Neural cell (in vitro differentiated cells): ENCODE data around the gene ARHGEF39. TPM values are rescaled to one million over a fixed set of nuclear protein-coding genes. Genes with fewer than 3 reads are reported as not detected.
"Not testable (repeated sequence)": the region's sequence is repeated elsewhere in the genome, so short reads cannot be mapped to it uniquely, and the experiment has no call there.

Source experiments
- H2AFZ ChIP-seq: fragments of 200-600, 300-800 bp; sonication (generic), shearing (Covaris generic); 2 replicates; pipeline ENCODE4 v1.6.0; 2014; ENCODE audit warnings: low read depth, mild to moderate bottlenecking, antibody characterized with exemption, low read length, moderate library complexity
- H3F3A ChIP-seq: fragments of 200-600 bp; shearing (Covaris generic); 2 replicates; pipeline ENCODE4 v1.6.1; 2016; ENCODE audit warnings: mild to moderate bottlenecking, moderate library complexity, mixed read lengths, antibody characterized with exemption, low read length; ENCODE audit not compliant: insufficient read depth, poor library complexity, severe bottlenecking
- H3K27ac ChIP-seq: fragments of 200-600, 300-800 bp; sonication (generic), shearing (Covaris generic); 2 replicates; pipeline ENCODE4 v1.5.1; 2014; ENCODE audit warnings: mild to moderate bottlenecking, low read length, moderate library complexity
- H3K27me3 ChIP-seq: fragments of 300-800, 200-600 bp; sonication (generic), shearing (Covaris generic); 2 replicates; pipeline ENCODE4 v1.6.0; 2014; ENCODE audit warnings: mild to moderate bottlenecking, low read depth, low read length, moderate library complexity; ENCODE audit not compliant: insufficient read depth
- H3K36me3 ChIP-seq: fragments of 300-800, 200-600 bp; sonication (generic), shearing (Covaris generic); 2 replicates; pipeline ENCODE4 v1.5.1; 2014; ENCODE audit warnings: mild to moderate bottlenecking, antibody characterized with exemption, low read length, moderate library complexity; ENCODE audit not compliant: insufficient read depth
- H3K4me2 ChIP-seq: fragments of 300-800, 200-600 bp; sonication (generic), shearing (Covaris generic); 2 replicates; pipeline ENCODE4 v1.6.0; 2014; ENCODE audit warnings: mild to moderate bottlenecking, low read length
- H3K4me3 ChIP-seq: fragments of 300-800, 200-600 bp; sonication (generic), shearing (Covaris generic); 2 replicates; pipeline ENCODE4 v1.5.1; 2014; ENCODE audit warnings: mild to moderate bottlenecking, low read length, moderate library complexity
- H3K79me2 ChIP-seq: fragments of 200-600 bp; shearing (Covaris generic); replicated peaks from 2 replicates; pipeline ENCODE4 v1.6.0; 2014; ENCODE audit warnings: mild to moderate bottlenecking, low read length, moderate library complexity; ENCODE audit not compliant: insufficient read depth
- H3K9ac ChIP-seq: fragments of 300-800, 200-600 bp; sonication (generic), shearing (Covaris generic); 2 replicates; pipeline ENCODE4 v1.6.1; 2016; ENCODE audit warnings: mild to moderate bottlenecking, low read length, mixed read lengths
- H3K9me2 ChIP-seq: fragments of 200-600 bp; shearing (Covaris generic); 2 replicates; pipeline ENCODE4 v1.6.1; 2016; ENCODE audit warnings: mild to moderate bottlenecking, low read length, mixed read lengths; ENCODE audit not compliant: insufficient read depth
- H3K9me3 ChIP-seq: fragments of 200-600, 300-800 bp; sonication (generic), shearing (Covaris generic); 2 replicates; pipeline ENCODE4 v1.6.1; 2016; ENCODE audit warnings: mild to moderate bottlenecking, mixed run types, low read length, moderate library complexity, mixed read lengths
- H4K20me1 ChIP-seq: fragments of 200-600 bp; shearing (Covaris generic); 2 replicates; pipeline ENCODE4 v1.6.1; 2016; ENCODE audit warnings: mild to moderate bottlenecking, mixed run types; ENCODE audit not compliant: insufficient read depth
- EP300 ChIP-seq: fragments of 450-650 bp; conservative IDR thresholded peaks from 2 replicates; pipeline ENCODE4 v1.6.1; 2014; ENCODE audit warnings: antibody characterized with exemption, mild to moderate bottlenecking, moderate library complexity; ENCODE audit not compliant: poor library complexity, severe bottlenecking
- EZH2 ChIP-seq: fragments of 200-600, 300-800 bp; shearing (Covaris generic), sonication (generic); IDR thresholded peaks from 2 replicates; pipeline ENCODE4 v1.6.1; 2014; ENCODE audit warnings: antibody characterized with exemption, low read length, borderline replicate concordance, mild to moderate bottlenecking; ENCODE audit not compliant: insufficient read depth, poor library complexity, severe bottlenecking
- MXI1 ChIP-seq: fragments of 450-650 bp; conservative IDR thresholded peaks from 2 replicates; pipeline ENCODE4 v1.6.1; 2014; ENCODE audit warnings: antibody characterized with exemption, mild to moderate bottlenecking; ENCODE audit not compliant: poor library complexity, severe bottlenecking
- POLR2AphosphoS5 ChIP-seq: IDR thresholded peaks from 2 replicates; pipeline ENCODE4 v1.6.1; 2012
- RAD21 ChIP-seq: fragments of 450-650 bp; conservative IDR thresholded peaks from 2 replicates; pipeline ENCODE4 v1.6.1; 2014; ENCODE audit warnings: antibody characterized with exemption, mild to moderate bottlenecking, moderate library complexity
- SMC3 ChIP-seq: fragments of 450-650 bp; conservative IDR thresholded peaks from 2 replicates; pipeline ENCODE4 v1.6.1; 2014; ENCODE audit warnings: antibody characterized with exemption, mild to moderate bottlenecking, moderate library complexity; ENCODE audit not compliant: poor library complexity
- TAF1 ChIP-seq: IDR thresholded peaks from 2 replicates; pipeline ENCODE4 v1.6.1; 2012; ENCODE audit warnings: low read depth
- polyA plus RNA-seq: library from polyadenylated mRNA; depleted of rRNA; stranded (reverse); fragments of >200 nt; gene quantifications from 2 replicates; pipeline ENCODE4 v1.2.3, GENCODE V29; 2014
- TF ChIP-seq, protein P1 (sequence below): IDR thresholded peaks from 2 replicates; pipeline ENCODE4 v1.6.1; 2012; ENCODE audit warnings: borderline replicate concordance
- TF ChIP-seq, protein P2 (sequence below): fragments of 450-650 bp; IDR thresholded peaks from 2 replicates; pipeline ENCODE4 v1.5.1; 2014; ENCODE audit warnings: antibody characterized with exemption, mild to moderate bottlenecking, moderate library complexity; ENCODE audit not compliant: poor library complexity, severe bottlenecking

Gene ARHGEF39
- polyA plus RNA-seq, 1 donor from 2014 or later, result 0.51 TPM

DNA sequence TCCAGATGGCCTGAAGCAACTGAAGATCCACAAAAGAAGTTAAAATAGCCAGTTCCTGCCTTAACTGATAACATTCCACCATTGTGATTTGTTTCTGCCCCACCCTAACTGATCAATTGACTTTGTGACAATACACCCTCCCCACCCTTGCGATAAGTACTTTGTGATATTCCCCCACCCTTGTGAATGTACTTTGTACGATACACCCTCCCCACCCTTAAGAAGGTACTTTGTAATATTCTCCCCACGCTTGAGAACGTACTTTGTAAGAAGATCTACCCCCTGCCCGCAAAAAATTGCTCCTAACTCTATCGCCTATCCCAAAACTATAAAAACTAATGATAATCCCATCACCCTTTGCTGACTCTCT is 28.1 kb downstream of the ARHGEF39 start:
- H3K4me2 ChIP-seq, H3K27ac ChIP-seq, H3K4me3 ChIP-seq, H3K9me2 ChIP-seq, H3K9ac ChIP-seq, H3K36me3 ChIP-seq, H3K79me2 ChIP-seq, H2AFZ ChIP-seq, H3F3A ChIP-seq, H4K20me1 ChIP-seq, H3K27me3 ChIP-seq, H3K9me3 ChIP-seq: not testable (repeated sequence)

- Histone ChIP-seq H2AFZ (no peak overlapping the region), H3K4me2 (no peak overlapping the region), H3K9me3 (no peaks in the 10 kb centered on the region), H3K9me2 (no peaks in the 10 kb centered on the region), H3K27me3 (no peaks in the 10 kb centered on the region), H3K79me2 (no peaks in the 10 kb centered on the region), H3K36me3 (no peaks in the 10 kb centered on the region), H3K9ac (no peak overlapping the region), H3K4me3 (no peak overlapping the region), H3K27ac (no peak overlapping the region), H4K20me1 (no peaks in the 10 kb centered on the region), H3F3A (no peaks in the 10 kb centered on the region)
- TF ChIP-seq RAD21, result no peak
- no peak for TF ChIP-seq TAF1
- TF ChIP-seq POLR2AphosphoS5, result no peak
- TF ChIP-seq, protein P1, sequence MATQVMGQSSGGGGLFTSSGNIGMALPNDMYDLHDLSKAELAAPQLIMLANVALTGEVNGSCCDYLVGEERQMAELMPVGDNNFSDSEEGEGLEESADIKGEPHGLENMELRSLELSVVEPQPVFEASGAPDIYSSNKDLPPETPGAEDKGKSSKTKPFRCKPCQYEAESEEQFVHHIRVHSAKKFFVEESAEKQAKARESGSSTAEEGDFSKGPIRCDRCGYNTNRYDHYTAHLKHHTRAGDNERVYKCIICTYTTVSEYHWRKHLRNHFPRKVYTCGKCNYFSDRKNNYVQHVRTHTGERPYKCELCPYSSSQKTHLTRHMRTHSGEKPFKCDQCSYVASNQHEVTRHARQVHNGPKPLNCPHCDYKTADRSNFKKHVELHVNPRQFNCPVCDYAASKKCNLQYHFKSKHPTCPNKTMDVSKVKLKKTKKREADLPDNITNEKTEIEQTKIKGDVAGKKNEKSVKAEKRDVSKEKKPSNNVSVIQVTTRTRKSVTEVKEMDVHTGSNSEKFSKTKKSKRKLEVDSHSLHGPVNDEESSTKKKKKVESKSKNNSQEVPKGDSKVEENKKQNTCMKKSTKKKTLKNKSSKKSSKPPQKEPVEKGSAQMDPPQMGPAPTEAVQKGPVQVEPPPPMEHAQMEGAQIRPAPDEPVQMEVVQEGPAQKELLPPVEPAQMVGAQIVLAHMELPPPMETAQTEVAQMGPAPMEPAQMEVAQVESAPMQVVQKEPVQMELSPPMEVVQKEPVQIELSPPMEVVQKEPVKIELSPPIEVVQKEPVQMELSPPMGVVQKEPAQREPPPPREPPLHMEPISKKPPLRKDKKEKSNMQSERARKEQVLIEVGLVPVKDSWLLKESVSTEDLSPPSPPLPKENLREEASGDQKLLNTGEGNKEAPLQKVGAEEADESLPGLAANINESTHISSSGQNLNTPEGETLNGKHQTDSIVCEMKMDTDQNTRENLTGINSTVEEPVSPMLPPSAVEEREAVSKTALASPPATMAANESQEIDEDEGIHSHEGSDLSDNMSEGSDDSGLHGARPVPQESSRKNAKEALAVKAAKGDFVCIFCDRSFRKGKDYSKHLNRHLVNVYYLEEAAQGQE, result no peak
- no peak for TF ChIP-seq EP300
Observed at GRCh38 chr9:35636135-35636876, 28.7 kb downstream of the ARHGEF39 start.

GRCh38 chr9:35635730-35636129 is 29.3 kb downstream of the ARHGEF39 start:
- Histone ChIP-seq H3K9ac (no peak overlapping the region), H2AFZ (no peak overlapping the region), H3K36me3 (no peaks in the 10 kb centered on the region), H3K9me3 (no peaks in the 10 kb centered on the region), H3K4me2 (no peak overlapping the region), H3F3A (no peaks in the 10 kb centered on the region), H3K79me2 (no peaks in the 10 kb centered on the region), H3K27me3 (no peaks in the 10 kb centered on the region), H3K9me2 (no peaks in the 10 kb centered on the region), H3K27ac (no peak overlapping the region), H3K4me3 (no peak overlapping the region), H4K20me1 (no peaks in the 10 kb centered on the region)
- TF ChIP-seq EP300 (no peak), POLR2AphosphoS5 (no peak), RAD21 (no peak), SMC3 (no peak), MXI1 (no peak), EZH2 (no peak), TAF1 (no peak)
- TF ChIP-seq, protein P2, sequence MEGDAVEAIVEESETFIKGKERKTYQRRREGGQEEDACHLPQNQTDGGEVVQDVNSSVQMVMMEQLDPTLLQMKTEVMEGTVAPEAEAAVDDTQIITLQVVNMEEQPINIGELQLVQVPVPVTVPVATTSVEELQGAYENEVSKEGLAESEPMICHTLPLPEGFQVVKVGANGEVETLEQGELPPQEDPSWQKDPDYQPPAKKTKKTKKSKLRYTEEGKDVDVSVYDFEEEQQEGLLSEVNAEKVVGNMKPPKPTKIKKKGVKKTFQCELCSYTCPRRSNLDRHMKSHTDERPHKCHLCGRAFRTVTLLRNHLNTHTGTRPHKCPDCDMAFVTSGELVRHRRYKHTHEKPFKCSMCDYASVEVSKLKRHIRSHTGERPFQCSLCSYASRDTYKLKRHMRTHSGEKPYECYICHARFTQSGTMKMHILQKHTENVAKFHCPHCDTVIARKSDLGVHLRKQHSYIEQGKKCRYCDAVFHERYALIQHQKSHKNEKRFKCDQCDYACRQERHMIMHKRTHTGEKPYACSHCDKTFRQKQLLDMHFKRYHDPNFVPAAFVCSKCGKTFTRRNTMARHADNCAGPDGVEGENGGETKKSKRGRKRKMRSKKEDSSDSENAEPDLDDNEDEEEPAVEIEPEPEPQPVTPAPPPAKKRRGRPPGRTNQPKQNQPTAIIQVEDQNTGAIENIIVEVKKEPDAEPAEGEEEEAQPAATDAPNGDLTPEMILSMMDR, result no peak
- TF ChIP-seq, protein P1, result no peak
